Right kidney (tissue), 1 donor: ENCODE results near the gene MRPS22.
"Not testable (repeated sequence)": the region's sequence is repeated elsewhere in the genome, so short reads cannot be mapped to it uniquely, and the experiment has no call there.

ENCODE experiments used
- DNase-seq: peaks from one replicate; pipeline ENCODE4 v3.0.0-alpha.2; 2016

MRPS22 gene

DNA sequence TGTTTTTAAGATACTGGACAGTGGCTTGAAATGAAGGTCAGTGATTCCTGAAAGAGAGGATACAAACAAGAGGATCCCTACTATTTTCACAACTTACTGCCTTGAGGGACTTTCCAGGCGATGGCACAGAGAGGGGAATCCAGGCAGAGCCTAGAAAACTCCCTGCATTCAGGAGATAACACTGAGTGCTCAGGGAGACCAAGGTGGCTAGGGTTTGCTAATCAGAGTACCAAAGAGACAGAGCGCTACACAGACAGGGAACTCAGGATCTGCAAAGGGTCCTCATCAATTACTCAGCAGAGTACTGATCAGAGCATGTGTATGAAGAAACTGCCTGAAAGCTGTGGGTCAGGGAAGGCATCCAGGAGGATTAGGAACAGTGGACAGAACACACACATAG, 11.7 kb upstream of the MRPS22 start:
- DNase-seq, result no peak

DNA sequence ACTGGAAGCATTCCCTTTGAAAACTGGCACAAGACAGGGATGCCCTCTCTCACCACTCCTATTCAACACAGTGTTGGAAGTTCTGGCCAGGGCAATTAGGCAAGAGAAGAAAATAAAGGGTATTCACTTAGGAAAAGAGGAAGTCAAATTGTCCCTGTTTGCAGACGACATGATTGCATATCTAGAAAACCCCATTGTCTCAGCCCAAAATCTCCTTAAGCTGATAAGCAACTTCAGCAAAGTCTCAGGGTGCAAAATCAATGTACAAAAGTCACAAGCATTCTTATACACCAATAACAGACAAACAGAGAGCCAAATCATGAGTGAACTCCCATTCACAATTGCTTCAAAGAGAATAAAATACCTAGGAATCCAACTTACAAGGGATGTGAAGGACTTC, 9.1 kb upstream of the MRPS22 start:
- DNase-seq, result not testable (repeated sequence)

DNA sequence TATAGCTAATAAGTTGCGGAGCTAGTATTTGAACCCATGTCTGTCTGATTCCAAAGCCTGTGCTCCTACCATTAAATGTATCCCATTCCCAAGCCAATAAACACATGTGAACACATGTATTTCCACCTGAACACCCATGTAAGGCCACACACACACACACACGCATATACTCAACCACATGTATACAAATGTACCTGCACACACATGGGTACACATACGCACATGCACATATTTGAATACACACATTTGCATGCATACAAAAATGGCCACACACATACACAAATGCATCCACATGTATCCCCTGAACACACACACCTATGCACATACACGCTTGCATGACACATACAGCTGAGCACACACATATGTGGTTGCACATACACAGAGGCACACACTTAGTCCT, 5.4 kb upstream of the MRPS22 start:
- no peak for DNase-seq

DNA sequence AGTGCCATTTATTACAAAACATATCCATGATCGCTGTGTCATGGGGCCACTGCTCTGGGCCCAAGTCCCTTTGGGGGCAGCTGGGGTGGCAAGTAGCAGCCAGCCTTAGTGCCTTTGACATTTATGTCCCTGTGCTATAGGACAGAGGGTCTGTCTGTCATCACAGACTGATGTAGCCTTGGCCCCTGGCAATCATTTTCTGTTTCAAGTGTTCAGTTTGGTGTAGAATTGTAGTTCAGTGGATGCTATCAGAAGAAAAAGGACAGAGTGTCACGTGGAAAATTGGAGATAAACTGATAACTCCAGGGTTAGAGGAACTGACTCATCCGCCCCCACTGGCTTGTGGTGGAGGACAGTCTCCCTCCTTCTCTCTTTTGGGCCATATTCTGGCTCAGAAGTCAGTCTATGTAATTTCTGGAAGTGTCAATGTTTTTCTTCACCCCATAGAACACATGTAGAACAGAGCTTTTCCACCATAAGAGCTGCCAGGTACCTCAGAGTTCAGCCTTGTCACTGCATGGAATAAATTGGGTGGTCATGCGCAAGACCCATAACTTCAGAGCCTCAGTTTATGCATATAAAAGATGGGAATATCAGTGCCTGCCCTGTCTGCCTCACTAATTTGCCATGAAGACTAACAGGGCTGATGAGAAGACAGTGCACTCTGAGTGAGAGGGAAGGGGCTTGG, 4.5 kb upstream of the MRPS22 start:
- no peak for DNase-seq

DNA sequence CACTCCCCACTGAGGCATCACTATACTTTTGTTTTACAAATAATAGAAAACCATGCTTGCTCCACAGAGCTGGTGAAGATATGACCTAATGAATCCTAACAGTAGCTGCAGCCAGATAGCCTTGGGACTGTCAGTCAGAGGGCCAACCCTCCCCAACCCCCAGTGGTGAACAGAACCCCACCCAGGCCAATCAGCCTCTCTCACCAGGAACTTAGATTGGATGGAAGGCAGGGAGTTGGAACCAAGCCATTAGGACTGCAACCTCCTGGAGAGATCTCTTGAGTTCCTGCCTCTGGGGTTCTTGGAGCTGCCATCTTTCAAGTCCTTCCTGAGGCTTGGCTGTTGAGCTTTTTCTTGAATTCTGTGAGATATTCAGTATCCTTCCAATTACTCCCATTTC, 3.0 kb upstream of the MRPS22 start:
- DNase-seq, result no peak

DNA sequence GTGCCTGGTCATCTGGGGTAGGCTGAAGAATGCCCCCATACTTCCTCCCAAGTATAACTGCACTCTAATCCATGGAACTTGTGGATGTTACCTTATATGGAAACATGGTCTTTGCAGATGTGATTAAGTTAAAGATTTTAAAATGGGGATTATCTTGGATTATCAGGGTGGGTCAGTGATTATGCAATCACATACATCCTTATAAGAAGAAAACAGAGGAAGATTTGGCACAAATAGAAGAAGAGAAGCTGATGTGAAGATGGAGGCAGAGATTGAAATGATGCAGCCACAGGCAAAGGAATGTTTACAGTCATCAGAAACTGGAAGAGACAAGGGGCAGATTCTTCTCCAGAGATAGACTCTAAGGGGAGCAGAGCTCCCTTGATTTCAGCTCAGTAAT, 1.8 kb upstream of the MRPS22 start:
- no peak for DNase-seq

DNA sequence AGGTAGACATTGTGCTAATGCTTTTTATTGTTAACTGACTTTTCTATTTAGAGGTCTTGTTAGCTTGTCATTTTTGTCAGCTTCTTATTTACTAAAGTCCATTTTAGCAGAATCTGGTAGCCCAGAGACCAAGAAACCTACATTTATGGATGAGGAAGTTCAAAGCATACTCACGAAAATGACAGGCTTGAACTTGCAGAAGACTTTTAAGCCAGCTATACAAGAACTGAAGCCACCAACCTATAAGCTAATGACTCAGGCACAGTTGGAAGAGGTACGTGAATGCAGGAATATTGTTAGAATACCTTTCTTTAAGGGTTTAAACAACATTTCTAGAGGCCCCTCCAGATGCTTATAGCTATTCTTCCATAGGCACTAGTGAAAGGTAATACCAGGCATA, 3.0 kb downstream of the MRPS22 start:
- DNase-seq, result no peak

DNA sequence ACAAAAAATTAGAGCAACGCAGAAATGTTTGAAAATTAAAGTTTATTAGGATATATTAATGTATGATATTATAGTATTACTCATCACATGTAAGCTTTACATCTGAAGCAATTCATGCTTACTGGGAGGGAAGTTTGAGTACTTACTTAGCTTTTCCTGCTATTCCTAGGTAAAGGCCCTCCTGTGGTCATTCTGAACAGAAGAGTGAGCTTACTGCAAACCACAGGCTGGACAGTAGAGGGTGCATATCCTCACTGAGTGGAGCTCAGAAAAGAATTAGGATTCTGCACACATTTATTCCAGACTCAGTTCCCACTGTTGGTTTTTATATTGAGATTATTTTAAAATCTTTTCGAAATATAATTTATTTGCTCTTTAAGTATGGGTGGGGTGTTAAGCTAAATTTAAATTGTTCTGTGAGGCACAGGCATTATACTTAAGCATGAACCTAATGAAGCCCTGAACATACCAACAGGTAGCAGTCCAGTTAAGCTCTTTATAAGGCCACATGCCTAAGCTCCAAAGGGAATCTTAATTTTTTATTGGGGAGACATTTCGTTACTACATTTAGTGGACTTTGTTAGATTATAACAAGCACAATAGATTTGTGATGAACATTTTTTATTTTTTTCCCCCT, 10.2 kb downstream of the MRPS22 start:
- DNase-seq, result no peak

DNA sequence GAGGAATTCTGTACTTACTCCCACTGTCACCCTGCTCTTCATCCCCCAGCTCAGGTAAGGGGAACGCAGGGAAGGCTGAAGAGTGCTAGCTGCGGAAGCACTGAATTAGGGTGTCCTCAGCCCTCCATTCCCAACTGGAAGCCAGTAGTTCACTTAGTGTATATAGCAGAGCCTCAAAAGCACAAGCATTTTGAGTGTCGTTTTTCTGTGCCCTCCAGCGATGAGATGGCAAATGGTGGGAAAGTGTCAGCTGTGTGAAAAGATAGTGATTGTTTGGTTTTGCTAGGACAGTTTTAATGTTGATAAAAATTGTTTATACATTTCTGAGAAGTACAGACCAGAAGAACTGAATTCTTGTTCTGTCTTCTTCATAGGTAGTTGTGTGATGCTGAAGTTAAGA, 10.8 kb downstream of the MRPS22 start:
- DNase-seq, result no peak

DNA sequence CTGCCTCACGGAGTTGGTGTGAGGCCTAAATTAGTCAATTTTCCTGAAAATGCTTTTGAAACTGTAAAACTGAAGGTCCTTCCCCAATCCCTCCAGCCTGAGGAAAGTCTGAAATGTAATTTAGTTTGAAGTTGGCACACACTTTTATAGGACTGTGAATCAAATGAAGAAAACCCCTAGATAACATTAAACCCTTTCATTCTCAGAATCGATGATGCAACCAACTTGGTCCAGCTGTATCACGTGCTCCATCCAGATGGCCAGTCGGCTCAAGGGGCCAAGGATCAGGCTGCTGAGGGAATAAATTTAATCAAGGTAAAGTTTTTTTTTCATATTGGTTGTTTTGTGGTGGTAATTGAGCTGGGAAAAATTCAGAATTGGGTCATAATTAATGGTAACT, 11.7 kb downstream of the MRPS22 start:
- no peak for DNase-seq

DNA sequence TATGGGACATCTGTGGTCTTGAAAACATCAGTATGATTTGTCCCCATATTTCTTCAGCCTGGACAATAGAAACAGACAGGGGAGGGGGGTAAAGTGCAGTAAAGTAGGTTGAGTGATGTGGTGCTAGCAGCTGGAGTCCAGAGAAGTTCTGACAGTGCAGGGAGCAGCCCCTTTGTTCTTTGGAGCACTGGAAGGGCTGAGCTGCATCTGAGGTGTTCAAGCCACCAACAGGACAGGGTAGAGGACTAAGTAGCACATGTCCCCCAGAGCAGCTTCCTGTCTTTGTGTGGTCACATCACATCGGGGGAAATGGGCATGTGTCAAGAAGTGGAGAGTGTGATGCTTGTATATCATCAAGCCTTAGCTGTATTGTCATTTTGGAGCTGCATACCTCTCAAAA, 12.1 kb downstream of the MRPS22 start:
- DNase-seq, result no peak

DNA sequence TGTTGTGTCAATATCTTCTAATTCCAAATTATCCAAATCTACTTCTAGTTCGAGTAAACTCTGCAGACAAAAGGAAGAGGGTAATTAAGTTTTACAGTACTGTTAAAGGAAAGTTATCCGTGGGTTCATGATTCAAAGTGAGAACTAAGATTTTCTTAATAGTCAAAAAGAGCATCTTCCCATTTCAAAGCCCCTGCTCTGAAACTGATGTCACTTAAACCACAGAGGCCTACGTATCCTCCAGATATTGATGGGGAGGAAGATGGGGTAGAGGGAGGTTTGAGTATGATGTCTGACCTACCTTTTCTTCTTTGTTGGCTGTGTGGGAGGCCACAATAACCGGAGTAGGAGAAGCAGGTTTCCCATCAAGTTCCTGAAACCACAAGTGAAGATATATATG, 14.1 kb downstream of the MRPS22 start:
- no peak for DNase-seq

DNA sequence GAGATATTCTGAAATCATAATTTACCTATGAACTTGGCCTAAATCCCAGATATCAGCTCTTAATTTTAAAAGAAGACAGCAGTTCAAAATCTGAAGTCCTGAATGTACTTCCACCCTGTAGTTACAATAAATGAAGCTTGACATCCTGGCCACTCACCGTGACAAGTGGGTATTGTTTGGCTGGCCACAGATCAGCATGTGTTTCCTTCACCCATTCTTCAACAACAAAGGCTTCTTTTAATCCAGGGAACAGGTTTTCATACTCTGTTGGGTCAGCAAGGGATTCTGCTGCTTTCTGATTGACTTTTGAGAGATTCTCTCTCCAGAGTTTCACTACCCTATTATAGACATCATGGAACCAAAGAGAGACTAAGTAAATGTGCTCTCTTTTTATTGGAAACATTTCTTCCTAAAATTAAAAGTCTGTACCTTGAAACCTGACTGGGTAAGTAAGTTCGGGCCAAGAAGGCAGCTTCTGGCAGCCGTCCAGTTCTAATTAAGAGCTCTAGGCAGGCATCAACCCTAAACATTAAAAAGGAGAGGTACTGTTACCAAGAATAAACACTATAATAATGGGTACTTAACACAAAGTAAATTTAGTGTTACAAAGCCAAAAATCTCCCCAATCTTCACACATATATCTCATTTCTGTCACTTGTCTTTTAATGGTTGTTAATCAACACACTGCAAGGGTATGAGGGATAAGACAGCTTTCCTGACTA, 15.2 kb downstream of the MRPS22 start:
- DNase-seq, result no peak

DNA sequence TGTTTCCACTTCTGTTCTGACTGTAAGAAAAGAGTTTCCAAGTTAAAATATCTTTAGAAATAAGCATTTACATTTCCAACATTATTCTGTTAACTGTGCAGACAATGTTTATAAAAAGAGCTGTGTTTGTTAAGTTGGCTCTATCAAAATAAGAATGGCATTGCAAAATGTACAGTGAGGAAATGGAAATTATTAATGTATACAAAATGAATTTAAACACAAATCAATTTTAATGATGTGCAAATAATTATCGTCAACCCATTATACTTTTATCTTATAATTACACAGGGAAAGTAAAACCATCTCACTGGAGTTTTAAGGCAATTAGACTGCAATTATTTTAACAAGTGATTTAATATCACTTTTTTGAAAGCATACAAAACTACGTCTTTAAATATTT, 17.5 kb downstream of the MRPS22 start:
- DNase-seq, result no peak

DNA sequence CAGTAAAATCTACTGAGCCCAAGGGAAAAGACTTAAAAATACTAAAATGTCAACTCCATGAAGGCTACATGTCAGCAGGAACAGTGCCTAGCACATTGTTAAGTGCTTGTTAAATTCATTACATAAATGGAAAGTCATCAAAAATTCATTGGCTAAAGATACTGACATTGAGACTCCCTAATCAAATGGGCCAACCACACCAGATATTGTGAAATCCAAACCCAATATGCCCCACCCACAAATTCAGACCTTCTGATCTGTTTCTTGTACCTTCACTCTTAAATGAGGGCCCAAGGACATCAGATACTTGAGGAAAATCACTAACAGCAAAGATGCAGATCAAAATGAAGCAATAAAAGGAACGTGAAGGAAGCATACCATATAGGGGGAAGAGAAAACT, 20.7 kb downstream of the MRPS22 start:
- DNase-seq, result no peak

DNA sequence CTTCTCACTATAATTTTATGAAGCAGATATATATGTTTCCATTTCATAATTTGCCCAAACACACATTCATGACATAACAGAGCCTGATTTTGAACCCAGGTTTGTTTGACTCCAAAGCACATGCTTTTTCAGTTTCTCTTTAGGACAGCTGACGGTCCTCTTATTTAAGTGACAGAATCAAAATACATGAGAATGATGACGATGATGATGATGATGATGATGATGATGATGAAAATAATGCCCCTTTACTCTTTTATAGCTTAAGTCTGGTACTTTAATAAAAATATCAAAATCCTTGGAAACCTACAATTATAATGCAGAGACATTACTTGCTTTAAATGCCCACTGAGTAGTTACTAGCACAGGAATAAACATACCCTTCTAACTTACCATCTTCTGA, 30.3 kb downstream of the MRPS22 start:
- no peak for DNase-seq

DNA sequence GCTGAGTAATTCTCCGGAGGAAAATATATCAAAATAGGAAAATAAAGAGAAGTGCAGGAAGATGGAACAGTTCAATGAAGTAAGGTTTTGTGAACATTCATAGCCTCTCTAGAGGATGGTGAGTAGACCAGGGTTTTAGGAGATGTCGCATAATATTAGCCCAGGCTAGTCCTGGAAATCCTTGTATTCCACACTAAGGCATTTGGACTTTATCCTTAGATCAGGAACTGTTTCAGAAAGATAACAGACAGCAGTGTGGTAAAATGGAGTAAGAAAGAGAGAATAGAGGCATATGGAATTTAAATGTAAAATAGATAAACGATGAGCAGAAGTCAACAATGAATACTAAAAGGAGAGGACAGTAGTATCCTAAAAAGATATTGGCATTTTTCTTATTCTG, 33.6 kb downstream of the MRPS22 start:
- DNase-seq, result no peak

DNA sequence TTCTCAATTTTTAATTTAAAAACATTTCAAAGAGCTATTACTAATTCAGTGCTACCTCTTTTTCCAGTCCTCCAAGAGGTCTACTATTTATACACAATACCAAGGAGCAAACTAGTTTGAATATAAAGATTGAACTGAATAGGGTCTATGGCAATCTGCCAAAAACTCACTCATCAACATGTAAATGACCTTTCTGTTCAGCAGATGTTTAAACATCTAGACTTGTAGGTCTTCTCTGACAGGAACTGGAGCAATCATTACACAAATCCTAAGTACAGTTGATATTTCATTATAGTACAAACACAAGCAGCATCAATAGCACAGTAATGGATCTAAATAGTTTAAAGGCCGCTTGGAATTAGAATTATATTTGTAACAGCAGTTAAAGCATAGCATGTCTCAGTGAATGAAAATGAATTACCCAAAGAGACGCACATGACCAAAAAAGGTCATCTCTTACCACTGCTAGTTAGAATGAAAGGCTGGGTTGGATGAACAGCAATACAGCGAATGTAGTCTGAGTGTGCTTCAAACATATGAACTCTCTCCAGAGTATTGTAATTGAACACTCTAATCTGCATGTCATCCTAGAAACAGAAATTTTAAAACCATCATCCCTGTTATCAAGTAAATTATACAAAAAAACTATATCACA, 34.9 kb downstream of the MRPS22 start:
- DNase-seq, result no peak

DNA sequence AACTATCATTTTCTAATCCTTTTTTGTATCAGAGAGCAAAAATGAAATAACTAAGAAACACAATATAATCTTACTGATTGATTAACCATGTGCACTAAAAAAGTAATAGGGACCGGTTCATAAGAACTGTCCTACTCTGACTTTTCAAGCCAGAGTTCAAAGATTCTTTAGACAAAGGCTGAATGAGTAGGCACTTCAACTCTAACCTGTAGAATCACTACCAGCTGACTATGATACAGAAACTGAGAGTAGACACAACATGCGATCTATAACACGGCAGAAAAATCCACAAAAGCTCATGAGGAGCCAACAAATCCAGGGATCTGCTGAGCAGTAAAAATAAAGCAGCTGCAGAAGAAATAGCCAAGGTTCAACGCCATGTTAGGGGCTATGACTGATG, 36.8 kb downstream of the MRPS22 start:
- no peak for DNase-seq

DNA sequence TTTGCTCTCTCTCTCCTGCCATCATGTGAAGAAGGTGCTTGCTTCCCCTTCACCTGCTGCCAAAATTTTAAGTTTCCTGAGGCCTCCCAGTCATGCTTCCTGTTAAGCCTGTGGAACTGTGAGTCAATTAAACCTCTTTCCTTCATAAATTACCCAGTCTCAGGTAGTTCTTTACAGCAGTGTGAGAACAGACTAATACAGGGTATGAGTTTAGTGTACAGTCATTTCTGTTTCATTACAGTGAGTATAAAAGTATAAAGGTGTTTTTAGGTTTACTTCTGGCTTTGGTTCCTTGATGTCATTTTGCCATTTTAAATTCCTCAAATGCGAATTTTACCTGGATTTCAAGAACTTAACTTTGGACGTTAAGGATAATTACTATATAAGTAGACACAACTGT, 38.5 kb downstream of the MRPS22 start:
- not testable (repeated sequence) for DNase-seq

DNA sequence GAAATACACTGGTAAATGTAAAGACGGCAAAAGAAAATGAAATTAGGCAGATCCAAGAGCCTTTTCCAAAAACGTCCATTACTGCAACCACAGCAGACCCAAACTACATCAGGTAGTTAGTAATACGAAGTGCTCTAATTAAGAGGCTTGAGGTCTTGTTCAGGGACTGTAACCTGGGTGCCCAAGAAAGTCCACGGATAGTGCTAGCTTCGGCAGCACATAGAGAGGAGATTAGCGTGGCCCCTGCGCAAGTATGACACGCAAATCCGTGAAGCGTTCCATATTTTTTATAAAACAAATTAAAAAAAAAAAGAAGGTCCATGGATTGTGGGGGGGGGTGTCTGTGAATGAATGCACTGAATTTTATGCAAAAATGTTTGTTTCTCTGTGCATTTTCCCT, 44.3 kb downstream of the MRPS22 start:
- no peak for DNase-seq

DNA sequence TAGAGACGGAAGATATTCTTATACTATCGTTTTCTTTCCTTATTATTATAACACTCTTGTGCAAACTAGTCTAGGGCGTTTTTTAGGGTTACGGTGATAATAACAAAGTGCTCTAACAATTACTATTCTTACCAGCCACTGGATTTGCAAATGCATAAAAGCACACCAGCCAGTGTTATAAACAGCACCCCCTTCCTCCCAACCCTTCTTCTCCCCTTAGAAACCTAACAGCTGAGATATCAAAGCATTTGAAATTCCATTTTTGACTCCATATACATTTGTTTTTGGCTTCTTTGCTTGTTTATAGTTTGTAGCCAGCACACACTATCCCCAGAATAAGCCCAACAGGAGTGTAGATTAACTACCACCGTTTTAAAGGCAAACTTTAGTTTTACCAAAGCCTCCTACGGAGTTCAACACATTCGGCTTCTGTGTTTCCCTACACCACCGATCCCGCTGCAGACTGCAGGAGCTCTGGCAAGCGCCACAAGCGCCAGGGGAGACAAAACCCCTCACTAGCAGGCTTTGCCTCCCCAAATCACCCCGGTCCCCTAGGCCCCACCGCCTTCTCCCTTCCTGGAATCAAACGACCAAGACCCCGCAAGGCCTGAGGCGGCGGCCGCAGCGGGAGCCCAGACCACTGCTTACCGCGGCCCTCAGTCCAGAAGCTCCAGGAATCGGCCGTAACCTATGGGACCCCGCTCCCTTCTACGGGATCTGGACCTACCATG, 45.2 kb downstream of the MRPS22 start:
- no peak for DNase-seq
